Heart left ventricle (tissue), 16 donors: Measurements from ENCODE around the gene CCNYL1. TPM values are rescaled to one million over a fixed set of nuclear protein-coding genes. Genes with fewer than 3 reads are reported as not detected.
"Not testable (repeated sequence)": the region's sequence is repeated elsewhere in the genome, so short reads cannot be mapped to it uniquely, and the experiment has no call there.

Experiments used
- ATAC-seq, 4 donors: fragments of 200-7000 bp; cut with Tn5 transposase; one replicate each; pipeline ENCODE4 v1.9.1; 2020 to 2022; ENCODE audit warnings: moderate library complexity in 4 of 4, mild to moderate bottlenecking in 3 of 4, moderate number of reproducible peaks in 1 of 4
- DNase-seq, 5 donors: peaks; one replicate each; pipeline ENCODE4 v3.0.0-alpha.2; 2020
- H3K27ac ChIP-seq, 12 donors: fragments of 200-600 bp; sonication (generic) in 4 of 12; one replicate each; pipeline versions ENCODE4 v1.5.0 to v1.8.0; 2016 to 2022; ENCODE audit warnings: mild to moderate bottlenecking in 2 of 12
- H3K27me3 ChIP-seq, 9 donors: fragments of 200-600 bp; sonication (generic) in 2 of 9; one replicate each; pipeline versions ENCODE4 v1.5.1 to v1.8.0; 2016 to 2022; ENCODE audit warnings: mild to moderate bottlenecking in 3 of 9
- H3K36me3 ChIP-seq, 9 donors: fragments of 200-600 bp; sonication (generic) in 2 of 9; one replicate each; pipeline versions ENCODE4 v1.5.0 to v1.8.0; 2018 to 2022; ENCODE audit warnings: mild to moderate bottlenecking in 2 of 9
- H3K4me1 ChIP-seq, 12 donors: fragments of 200-600 bp; sonication (generic) in 4 of 12; one replicate each; pipeline versions ENCODE4 v1.5.0 to v1.8.0; 2016 to 2022; ENCODE audit warnings: mild to moderate bottlenecking in 3 of 12
- H3K4me3 ChIP-seq, 12 donors: fragments of 200-600 bp; sonication (generic) in 4 of 12; one replicate each; pipeline versions ENCODE4 v1.5.0 to v1.8.0; 2017 to 2022; ENCODE audit warnings: mild to moderate bottlenecking in 9 of 12, moderate library complexity in 4 of 12
- H3K9me3 ChIP-seq, 12 donors: fragments of 200-600 bp; sonication (generic) in 4 of 12; one replicate each; pipeline versions ENCODE4 v1.5.0 to v1.8.0; 2016 to 2022; ENCODE audit warnings: mild to moderate bottlenecking in 1 of 12
- POLR2A ChIP-seq, 2 donors: fragments of 450-650 bp; IDR thresholded peaks; one replicate each; pipeline ENCODE4 v1.6.1; 2017; ENCODE audit warnings: antibody characterized with exemption in 2 of 2, mild to moderate bottlenecking in 2 of 2, moderate library complexity in 2 of 2
- WGBS, 4 donors: extraction: QIAGEN DNeasy Blood & Tissue Kit in 2 of 4; methylation state at CpG; one replicate each; pipeline versions ENCODE4 v1.1.5 to v1.1.7; 2013 to 2018; 5-methylcytosine and 5-hydroxymethylcytosine counted together
- intact Hi-C, 10 donors: fragments of 100-400 bp; cut with DNase I; formaldehyde crosslinking; loops; one replicate each; pipeline versions ENCODE4 v1.11.1 to v1.14.2; 2022
- polyA plus RNA-seq, 2 donors: library from polyadenylated mRNA; stranded (reverse); fragments of 200-250 nt; gene quantifications; one replicate each; pipeline ENCODE4 v1.2.3, GENCODE V29; 2013
- total RNA-seq, 9 donors: library from RNA; depleted of rRNA in 2 of 9; stranded (reverse); fragments of >200 nt in 2 of 9; fragmentation: NEBNext Ultra II Directional in 3 of 9; extraction: Animal tissue kit (Norgen Biotek cat#: 25700) in 3 of 9; gene quantifications; one replicate each; pipeline versions ENCODE4 v1.1.0 to v1.2.4, GENCODE V29; 2016 to 2023
- TF ChIP-seq, protein P1 (sequence below), 12 donors: fragments of 200-600 bp; sonication (generic) in 4 of 12; IDR thresholded peaks; one replicate each; pipeline versions ENCODE4 v1.5.0 to v1.8.0; 2018 to 2022; ENCODE audit warnings: antibody characterized with exemption in 12 of 12, mild to moderate bottlenecking in 5 of 12
- donor health status: ischemic (EF 13 %, LVEDD 7.1; RV severe dilation, severe dysfunction).
- donor health status: healthy with polysubstance abuse.
- donor health status: DM: no; HTN: yes; CAD: no.
- donor health status: DM: no; HTN: no; CAD: no.
- donor health status: ischemic (EF 25% LVEDD 6.9; RV normal size, moderate dysfunction).
- donor health status: ischemic (EF 25% LVEDD 5.7; RV mildly dilated, moderate dysfunction).
- donor health status: healthy.
- donor health status: DM: yes; HTN: yes; CAD: no.
- donor health status: ischemic (EF 35%, LVEDD 5.7; RV mildly dilated, moderate dysfunction).
- donor health status: nonischemic (EF 11% LVEDD 7.7; RV severe dilation, severe dysfunction).
- donor health status: DM: yes; HTN: yes; CAD: no.
- donor health status: PGD.
- donor health status: ischemic (EF 29% LVEDD 5.4; RV normal size, mild dysfunction).
- donor health status: nonischemic (EF 23%, LVEDD 6.1; RV moderate dilation, normal function).

The CCNYL1 gene
- total and polyA plus RNA-seq, 11 donors: 3.9 to 17.5 (median 10.9) TPM

DNA sequence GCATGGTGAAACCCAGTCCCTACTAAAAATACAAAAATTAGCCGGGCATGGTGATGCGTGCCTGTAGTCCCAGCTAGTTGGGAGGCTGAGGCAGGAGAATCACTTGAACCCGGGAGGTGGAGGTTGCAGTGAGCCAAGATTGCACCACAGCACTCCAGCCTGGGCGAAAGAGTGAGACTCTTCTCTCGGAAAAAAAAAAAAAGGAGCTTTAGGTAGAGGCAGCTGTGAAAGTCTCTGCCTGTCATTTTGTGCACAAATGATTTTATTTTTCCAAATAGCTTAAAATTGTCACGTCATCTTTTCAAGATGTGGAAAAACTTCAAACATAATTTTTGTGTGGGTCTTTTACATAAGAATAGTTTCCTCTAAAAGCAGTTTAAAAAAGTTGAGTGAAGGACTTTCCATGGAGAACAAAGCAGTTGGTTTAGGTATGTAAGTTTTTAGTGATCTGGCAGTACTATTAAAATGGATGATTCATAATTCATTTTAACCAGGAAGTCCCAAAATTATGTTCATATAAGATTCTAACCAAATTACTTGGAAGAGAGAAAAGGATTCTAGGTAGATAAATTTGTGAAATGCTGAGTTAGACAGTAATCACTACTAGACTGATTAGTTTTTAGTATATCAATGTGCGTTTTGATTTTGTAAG is 11.5 kb downstream of the CCNYL1 start:
- ATAC-seq (no peak), DNase-seq (no peak)
- H3K4me1 ChIP-seq: peaks cover 0 to 17% (median 0%) of the 10 kb centered on the region in 12 donors
- intact Hi-C loops: no loop called here
- H3K9me3 ChIP-seq: no peaks in the 10 kb centered on the region
- 91 to 95% (median 94%) methylated on average over 7 of the region's 7 CpGs for WGBS, 4 donors
- H3K4me3 ChIP-seq: no peak overlapping the region
- no peaks in the 10 kb centered on the region for H3K27me3 ChIP-seq
- H3K36me3 ChIP-seq: peaks cover 0 to 6% (median 0%) of the 10 kb centered on the region in 9 donors
- TF ChIP-seq, protein P1, sequence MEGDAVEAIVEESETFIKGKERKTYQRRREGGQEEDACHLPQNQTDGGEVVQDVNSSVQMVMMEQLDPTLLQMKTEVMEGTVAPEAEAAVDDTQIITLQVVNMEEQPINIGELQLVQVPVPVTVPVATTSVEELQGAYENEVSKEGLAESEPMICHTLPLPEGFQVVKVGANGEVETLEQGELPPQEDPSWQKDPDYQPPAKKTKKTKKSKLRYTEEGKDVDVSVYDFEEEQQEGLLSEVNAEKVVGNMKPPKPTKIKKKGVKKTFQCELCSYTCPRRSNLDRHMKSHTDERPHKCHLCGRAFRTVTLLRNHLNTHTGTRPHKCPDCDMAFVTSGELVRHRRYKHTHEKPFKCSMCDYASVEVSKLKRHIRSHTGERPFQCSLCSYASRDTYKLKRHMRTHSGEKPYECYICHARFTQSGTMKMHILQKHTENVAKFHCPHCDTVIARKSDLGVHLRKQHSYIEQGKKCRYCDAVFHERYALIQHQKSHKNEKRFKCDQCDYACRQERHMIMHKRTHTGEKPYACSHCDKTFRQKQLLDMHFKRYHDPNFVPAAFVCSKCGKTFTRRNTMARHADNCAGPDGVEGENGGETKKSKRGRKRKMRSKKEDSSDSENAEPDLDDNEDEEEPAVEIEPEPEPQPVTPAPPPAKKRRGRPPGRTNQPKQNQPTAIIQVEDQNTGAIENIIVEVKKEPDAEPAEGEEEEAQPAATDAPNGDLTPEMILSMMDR (IDR thresholded peaks at IDR 0.05): no peak
- no peak for TF ChIP-seq POLR2A (IDR thresholded peaks at IDR 0.05)
- H3K27ac ChIP-seq: no peak overlapping the region

DNA sequence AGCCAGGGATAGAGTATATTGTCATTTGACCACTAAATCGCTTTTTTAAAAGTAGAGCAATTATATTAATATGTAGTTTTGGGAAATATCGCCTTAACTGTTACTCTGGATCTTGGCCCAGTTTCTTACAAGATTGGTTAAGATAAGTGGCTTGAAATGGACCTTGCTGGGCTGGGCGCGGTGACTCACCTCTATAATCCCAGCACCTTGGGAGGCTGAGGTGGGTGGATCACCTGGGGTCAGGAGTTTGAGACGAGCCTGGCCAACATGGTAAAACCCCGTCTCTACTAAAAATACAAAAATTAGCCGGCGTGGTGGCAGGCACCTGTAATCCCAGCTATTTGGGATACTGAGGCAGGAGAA is 12.0 kb downstream of the CCNYL1 start:
- ATAC-seq, H3K27me3 ChIP-seq, H3K9me3 ChIP-seq, H3K36me3 ChIP-seq, H3K27ac ChIP-seq, H3K4me3 ChIP-seq, intact Hi-C loops, DNase-seq: not testable (repeated sequence)
- H3K4me1 ChIP-seq: peaks cover 0 to 17% (median 0%) of the 10 kb centered on the region in 12 donors
- 94 to 97% (median 95%) methylated on average over 8 of the region's 8 CpGs for WGBS, 4 donors

DNA sequence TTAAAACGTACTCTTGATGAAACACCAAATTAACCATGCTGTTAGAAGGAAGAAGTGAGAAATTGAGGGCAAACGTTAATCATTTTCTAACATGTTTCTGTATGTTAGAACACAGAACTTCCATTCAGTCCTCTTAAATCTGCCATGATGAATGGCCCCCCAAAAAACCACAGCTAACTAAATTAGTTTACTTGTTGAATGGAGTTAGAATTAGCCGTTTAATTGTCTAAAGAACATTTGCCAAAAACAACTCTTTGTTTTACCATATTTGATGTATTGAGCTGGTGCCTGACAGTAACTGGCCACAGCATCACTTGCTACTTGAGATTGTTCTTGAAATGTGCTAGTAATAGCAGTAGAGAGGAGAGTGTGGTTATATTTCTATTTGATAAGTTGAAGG is 12.7 kb downstream of the CCNYL1 start:
- DNase-seq (no peak), ATAC-seq (no peak)
- Histone ChIP-seq H3K27ac (no peak overlapping the region), H3K4me1 (peaks cover 0 to 17% (median 0%) of the 10 kb centered on the region in 12 donors), H3K27me3 (no peaks in the 10 kb centered on the region), H3K9me3 (no peaks in the 10 kb centered on the region), H3K4me3 (no peak overlapping the region), H3K36me3 (peaks cover 0 to 6% (median 0%) of the 10 kb centered on the region in 9 donors)
- WGBS, 4 donors: 59 to 79% (median 64%) methylated on average over 3 of the region's 3 CpGs
- no peak for TF ChIP-seq POLR2A (IDR thresholded peaks at IDR 0.05)
- TF ChIP-seq, protein P1 (IDR thresholded peaks at IDR 0.05): no peak
- intact Hi-C loops: no loop called here

DNA sequence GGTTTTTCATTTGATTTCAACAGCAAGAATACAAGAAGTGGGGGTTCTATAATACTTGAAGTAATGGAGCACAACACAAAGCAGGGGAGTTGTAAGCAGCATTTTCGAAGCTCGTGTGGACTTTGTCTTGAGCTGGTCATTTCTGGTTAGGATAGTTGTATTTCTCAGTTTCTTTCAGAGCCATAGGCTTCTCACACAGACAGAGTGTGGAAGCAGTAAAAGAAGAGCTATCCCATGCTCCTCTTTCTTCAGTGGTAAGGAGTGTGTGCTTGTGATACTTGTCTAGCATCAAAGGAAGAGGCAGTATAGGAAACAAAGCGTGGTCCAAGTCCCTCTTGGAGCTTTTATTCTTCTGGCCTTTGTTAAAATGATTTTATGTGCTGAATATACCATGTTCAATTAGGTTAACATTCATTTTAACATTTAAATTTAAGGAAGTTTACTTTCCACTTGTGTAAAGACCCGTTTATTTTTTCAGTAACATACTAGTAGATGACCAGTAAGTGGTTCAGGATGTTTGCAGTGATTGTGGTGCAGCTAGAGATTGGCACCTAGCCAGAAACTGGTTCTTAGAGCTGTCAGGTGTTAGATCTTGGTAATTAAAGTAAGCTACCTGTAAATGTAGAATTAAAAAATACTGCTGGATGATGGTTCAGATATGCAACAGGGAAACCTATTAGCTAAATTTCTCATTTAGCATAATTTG is 14.6 kb downstream of the CCNYL1 start:
- ATAC-seq (no peak), DNase-seq (no peak)
- TF ChIP-seq POLR2A (IDR thresholded peaks at IDR 0.05): no peak
- Histone ChIP-seq H3K4me3 (no peak overlapping the region), H3K36me3 (peaks cover 0 to 21% (median 9%) of the 10 kb centered on the region in 9 donors), H3K27ac (no peak overlapping the region), H3K9me3 (no peaks in the 10 kb centered on the region), H3K4me1 (peaks cover 0 to 17% (median 0%) of the 10 kb centered on the region in 12 donors), H3K27me3 (no peaks in the 10 kb centered on the region)
- intact Hi-C loops: no loop called here
- 76 to 82% (median 79%) methylated on average over 4 of the region's 4 CpGs for WGBS, 4 donors

DNA sequence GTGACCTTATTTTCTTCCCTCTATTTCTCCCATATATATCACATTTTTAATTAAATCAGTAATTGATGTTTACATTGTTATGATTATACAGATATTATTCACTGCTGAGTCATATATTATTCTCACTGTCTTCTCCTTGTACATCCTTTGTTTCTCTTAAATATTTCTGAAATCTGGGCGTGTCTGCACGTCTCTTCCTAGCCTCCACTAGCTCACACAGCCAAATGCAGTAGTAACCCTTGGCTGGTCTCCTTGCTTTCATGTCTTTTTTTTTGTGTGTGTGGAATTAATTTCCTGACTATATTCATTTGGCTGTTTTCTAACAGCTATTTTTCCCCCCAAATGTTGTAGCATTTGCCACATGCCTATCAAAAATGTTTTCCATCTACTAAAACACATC is 15.8 kb downstream of the CCNYL1 start:
- TF ChIP-seq, protein P1 (IDR thresholded peaks at IDR 0.05): no peak
- no peak for TF ChIP-seq POLR2A (IDR thresholded peaks at IDR 0.05)
- H3K27ac ChIP-seq: no peak overlapping the region
- peaks cover 0 to 17% (median 0%) of the 10 kb centered on the region in 12 donors for H3K4me1 ChIP-seq
- DNase-seq (no peak), ATAC-seq (no peak)
- H3K9me3 ChIP-seq: no peaks in the 10 kb centered on the region
- H3K36me3 ChIP-seq: peaks cover 0 to 21% (median 9%) of the 10 kb centered on the region in 9 donors
- WGBS, 4 donors: 53 to 74% (median 68%) methylated on average over 2 of the region's 2 CpGs
- no peaks in the 10 kb centered on the region for H3K27me3 ChIP-seq
- intact Hi-C loops: no loop called here
- H3K4me3 ChIP-seq: no peak overlapping the region
